IPS-20b (cell line): Measurements from ENCODE around the gene TXNRD2.
"Not testable (repeated sequence)": the region's sequence is repeated elsewhere in the genome, so short reads cannot be mapped to it uniquely, and the experiment has no call there.

Experiments used
- H3K27ac ChIP-seq: one replicate; pipeline ENCODE4 v1.5.1; 2013; ENCODE audit warnings: low read length
- H3K27me3 ChIP-seq: 2 replicates; pipeline ENCODE4 v1.6.1; 2013; ENCODE audit warnings: mild to moderate bottlenecking, low read length, inconsistent platforms; ENCODE audit not compliant: insufficient read depth
- H3K36me3 ChIP-seq: 2 replicates; pipeline ENCODE4 v1.6.1; 2013; ENCODE audit warnings: low read depth, mild to moderate bottlenecking, inconsistent platforms, low read length, moderate library complexity; ENCODE audit not compliant: insufficient read depth
- H3K4me1 ChIP-seq: 2 replicates; pipeline ENCODE4 v1.6.1; 2013; ENCODE audit warnings: mild to moderate bottlenecking, control low read depth, inconsistent platforms, low read length, moderate library complexity; ENCODE audit not compliant: insufficient read depth
- H3K4me3 ChIP-seq: 2 replicates; pipeline ENCODE4 v1.5.1; 2013; ENCODE audit warnings: mild to moderate bottlenecking, low read length, inconsistent platforms
- H3K9ac ChIP-seq: 2 replicates; pipeline ENCODE4 v1.6.1; 2013; ENCODE audit warnings: low read depth, mild to moderate bottlenecking, inconsistent platforms, low read length, moderate library complexity
- H3K9me3 ChIP-seq: 2 replicates; pipeline ENCODE4 v1.6.1; 2013; ENCODE audit warnings: mild to moderate bottlenecking, low read depth, low read length, inconsistent platforms; ENCODE audit not compliant: insufficient read depth

Gene TXNRD2

DNA sequence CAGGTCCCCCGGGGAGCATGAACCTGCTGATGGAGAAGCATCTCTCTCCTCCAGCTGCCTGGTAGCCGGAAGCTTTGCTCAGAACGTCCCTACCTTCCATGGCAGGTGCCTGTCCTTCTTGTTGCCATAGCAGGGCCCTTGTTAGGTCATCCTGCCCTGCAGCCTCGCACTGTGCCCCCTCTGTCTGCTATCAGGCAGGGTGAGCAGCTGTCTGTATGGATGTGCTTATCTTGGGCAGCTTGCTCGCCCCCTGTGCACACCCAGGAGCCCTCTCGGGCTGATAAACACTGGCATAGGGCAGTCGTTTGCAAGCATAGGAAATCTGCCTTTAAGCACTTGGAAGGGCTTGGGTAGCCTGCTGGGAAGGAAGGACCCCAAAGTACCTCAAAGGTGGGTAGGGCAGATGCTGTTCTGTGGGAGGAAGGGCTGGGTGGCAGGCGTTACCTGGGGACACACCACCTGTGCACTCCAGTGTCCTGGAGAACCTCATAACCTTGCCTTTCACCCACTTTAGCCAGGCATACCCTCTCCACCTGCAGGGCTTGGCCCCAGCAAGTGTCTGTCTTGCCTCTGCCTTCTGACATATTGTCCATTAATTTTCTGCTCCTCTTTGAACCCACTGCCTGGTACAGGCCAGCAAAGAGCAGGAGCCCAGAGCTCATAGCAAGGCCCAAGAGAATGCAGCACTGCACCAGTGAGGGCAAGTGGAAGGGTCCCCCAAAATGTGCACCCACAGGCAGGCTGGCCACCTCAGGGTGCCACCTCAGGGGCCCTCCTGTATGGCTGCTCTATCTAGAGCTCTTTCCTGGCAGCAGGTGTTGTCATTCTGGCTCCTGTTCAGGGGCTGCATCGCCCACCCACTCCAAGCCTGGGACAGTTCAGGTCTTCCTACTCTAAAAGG is 8.0 kb downstream of the TXNRD2 start:
- no peak overlapping the region for H3K4me3 ChIP-seq
- H3K4me1 ChIP-seq = no peaks in the 10 kb centered on the region
- no peaks in the 10 kb centered on the region for H3K27me3 ChIP-seq
- H3K9me3 ChIP-seq = no peaks in the 10 kb centered on the region
- H3K36me3 ChIP-seq = no peaks in the 10 kb centered on the region
- H3K9ac ChIP-seq = no peak overlapping the region
- no peak overlapping the region for H3K27ac ChIP-seq

GRCh38 chr22:19932367-19933206 is 9.0 kb downstream of the TXNRD2 start:
- H3K36me3 ChIP-seq = no peaks in the 10 kb centered on the region
- H3K9ac ChIP-seq = no peak overlapping the region
- H3K4me3 ChIP-seq = no peak overlapping the region
- H3K4me1 ChIP-seq = no peaks in the 10 kb centered on the region
- no peaks in the 10 kb centered on the region for H3K27me3 ChIP-seq
- no peak overlapping the region for H3K27ac ChIP-seq
- no peaks in the 10 kb centered on the region for H3K9me3 ChIP-seq

DNA sequence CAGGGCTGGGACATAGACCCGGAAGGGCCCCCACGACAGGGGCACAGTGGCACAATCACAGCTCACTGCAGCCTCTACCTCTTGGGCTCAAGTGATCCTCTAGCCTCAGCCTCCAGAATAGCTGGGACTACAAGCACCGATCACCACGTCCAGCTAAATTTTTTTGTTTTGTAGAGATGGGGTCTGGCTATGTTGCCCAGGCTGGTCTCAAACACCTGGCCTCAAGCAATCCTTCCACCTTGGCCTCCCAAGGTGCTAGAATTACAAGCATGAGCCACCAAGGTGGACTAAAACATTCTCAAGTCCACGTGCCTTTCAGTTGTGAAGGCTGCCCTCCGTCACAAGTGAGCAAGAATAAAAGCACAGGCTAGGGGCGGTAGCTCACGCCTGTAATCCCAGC is 10.1 kb downstream of the TXNRD2 start:
- H3K27ac ChIP-seq = no peak overlapping the region
- H3K4me3 ChIP-seq = no peak overlapping the region
- no peaks in the 10 kb centered on the region for H3K27me3 ChIP-seq
- no peaks in the 10 kb centered on the region for H3K36me3 ChIP-seq
- no peak overlapping the region for H3K9ac ChIP-seq
- no peaks in the 10 kb centered on the region for H3K4me1 ChIP-seq
- no peaks in the 10 kb centered on the region for H3K9me3 ChIP-seq

GRCh38 chr22:19930551-19931486 is 10.8 kb downstream of the TXNRD2 start:
- no peaks in the 10 kb centered on the region for H3K4me1 ChIP-seq
- no peak overlapping the region for H3K4me3 ChIP-seq
- no peak overlapping the region for H3K9ac ChIP-seq
- H3K36me3 ChIP-seq = no peaks in the 10 kb centered on the region
- H3K27ac ChIP-seq = no peak overlapping the region
- no peaks in the 10 kb centered on the region for H3K27me3 ChIP-seq
- no peaks in the 10 kb centered on the region for H3K9me3 ChIP-seq

- Histone ChIP-seq H3K4me3 (no peak overlapping the region), H3K27ac (no peak overlapping the region), H3K36me3 (no peaks in the 10 kb centered on the region), H3K4me1 (no peaks in the 10 kb centered on the region), H3K27me3 (no peaks in the 10 kb centered on the region), H3K9me3 (no peaks in the 10 kb centered on the region), H3K9ac (no peak overlapping the region)
Measured at GRCh38 chr22:19929586-19930550, 11.8 kb downstream of the TXNRD2 start.

GRCh38 chr22:19928207-19928606 is 13.4 kb downstream of the TXNRD2 start:
- Histone ChIP-seq H3K36me3 (no peaks in the 10 kb centered on the region), H3K27ac (no peak overlapping the region), H3K9me3 (no peaks in the 10 kb centered on the region), H3K4me1 (no peaks in the 10 kb centered on the region), H3K9ac (no peak overlapping the region), H3K4me3 (no peak overlapping the region), H3K27me3 (no peaks in the 10 kb centered on the region)

DNA sequence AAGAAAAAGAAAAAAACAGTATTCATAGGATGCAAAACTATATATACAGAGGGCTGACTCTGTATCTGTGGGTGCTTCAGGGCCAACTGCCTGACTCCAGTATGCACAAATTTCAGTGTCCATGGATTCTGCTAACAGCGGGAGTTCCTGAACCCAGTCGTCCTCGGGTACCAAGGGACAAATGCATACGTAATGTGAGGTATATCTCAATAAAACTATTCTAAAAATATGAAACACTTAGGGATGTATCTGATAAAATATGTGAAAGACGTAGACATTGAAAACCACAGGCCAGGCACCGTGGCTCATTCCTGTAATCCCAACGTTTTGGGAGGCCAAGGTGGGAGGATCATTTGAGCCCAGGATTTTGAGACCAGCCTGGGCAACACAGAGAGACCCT is 13.9 kb downstream of the TXNRD2 start:
- Histone ChIP-seq H3K9me3 (no peaks in the 10 kb centered on the region), H3K9ac (no peak overlapping the region), H3K36me3 (no peaks in the 10 kb centered on the region), H3K27ac (no peak overlapping the region), H3K27me3 (no peaks in the 10 kb centered on the region), H3K4me3 (no peak overlapping the region), H3K4me1 (no peaks in the 10 kb centered on the region)

- not testable (repeated sequence) for H3K36me3 ChIP-seq, H3K9me3 ChIP-seq, H3K27ac ChIP-seq, H3K4me3 ChIP-seq, H3K27me3 ChIP-seq, H3K9ac ChIP-seq, H3K4me1 ChIP-seq
Measured at GRCh38 chr22:19926028-19926427, 15.6 kb downstream of the TXNRD2 start.

DNA sequence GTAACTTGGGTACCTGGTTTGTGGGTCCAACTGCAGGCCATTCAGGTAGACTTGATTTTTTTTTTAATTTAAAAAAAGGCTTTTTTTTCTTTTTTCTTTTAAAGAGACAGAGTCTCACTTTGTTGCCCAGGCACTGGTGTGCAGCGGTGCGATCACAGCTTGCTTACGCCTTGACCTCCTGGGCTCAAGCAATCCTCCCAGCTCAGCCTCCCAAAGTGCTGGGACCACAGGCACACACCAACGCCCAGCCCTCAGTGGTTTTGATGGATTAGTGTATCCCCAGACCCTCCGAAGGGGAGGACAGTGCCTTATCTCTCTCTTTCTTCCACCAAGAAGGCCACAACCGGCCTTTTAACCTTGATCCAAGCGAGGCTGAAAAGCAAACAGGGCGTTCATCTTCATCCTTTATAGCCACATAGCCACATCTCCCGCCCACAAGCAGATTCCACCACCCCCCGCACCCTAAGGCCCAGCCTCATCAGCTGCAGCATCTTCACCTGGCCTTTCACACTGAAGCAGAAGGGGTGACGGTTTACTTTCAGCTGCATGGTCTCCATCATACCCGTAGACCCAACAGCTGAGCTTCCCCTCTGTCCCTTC is 17.6 kb downstream of the TXNRD2 start:
- Histone ChIP-seq H3K9ac (no peak overlapping the region), H3K9me3 (no peaks in the 10 kb centered on the region)

DNA sequence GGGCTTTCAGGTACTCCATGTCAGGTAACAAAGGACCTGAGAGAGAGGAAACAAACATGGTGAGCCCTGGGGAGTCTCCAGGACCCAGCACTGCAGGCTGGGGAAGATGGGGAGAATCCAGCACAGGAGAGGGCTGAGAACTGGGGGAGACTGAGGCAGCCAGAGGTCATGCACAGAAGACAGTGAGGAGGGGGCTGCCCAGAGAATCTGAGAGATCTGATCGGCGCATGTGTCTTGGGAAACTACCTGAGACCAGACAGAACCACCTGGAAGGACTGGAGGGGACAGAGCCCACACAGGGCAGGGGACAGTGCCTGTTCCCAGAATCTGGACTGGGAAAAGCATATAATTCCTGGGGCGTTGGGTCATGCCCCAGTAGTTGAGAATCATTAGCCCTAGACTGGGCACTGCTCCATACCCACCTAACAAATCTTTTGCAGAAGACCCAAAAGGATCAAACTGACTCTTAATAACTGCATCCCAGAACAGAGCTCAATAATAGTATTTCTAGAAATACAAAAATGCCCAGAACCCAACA is 20.0 kb downstream of the TXNRD2 start:
- Histone ChIP-seq H3K27me3 (no peaks in the 10 kb centered on the region), H3K4me3 (no peak overlapping the region), H3K9ac (no peak overlapping the region), H3K27ac (no peak overlapping the region), H3K4me1 (no peaks in the 10 kb centered on the region), H3K9me3 (no peaks in the 10 kb centered on the region), H3K36me3 (no peaks in the 10 kb centered on the region)

More for the DNA sequence above, 17.6 kb downstream of the TXNRD2 start:
- no peaks in the 10 kb centered on the region for H3K27me3 ChIP-seq
- H3K36me3 ChIP-seq = no peaks in the 10 kb centered on the region
- H3K4me1 ChIP-seq = no peaks in the 10 kb centered on the region
- no peak overlapping the region for H3K27ac ChIP-seq
- H3K4me3 ChIP-seq = no peak overlapping the region
